Type B pancreatic cell (in vitro differentiated cells): Measurements from ENCODE around the gene ACOXL. TPM values are rescaled to one million over a fixed set of nuclear protein-coding genes. Genes with fewer than 3 reads are reported as not detected.
A peak's percentile ranks its signal among the peaks of the same experiment; 100 is the strongest.

ENCODE experiments used
- DNase-seq: peaks from one replicate; pipeline ENCODE4 v3.0.0; 2021; ENCODE audit warnings: mixed read lengths; ENCODE audit not compliant: unreplicated experiment; ENCODE audit errors: extremely low spot score
- H3K27ac Mint-ChIP-seq: 2 replicates; pipeline ENCODE4 v1.8.0; 2021; ENCODE audit warnings: mild to moderate bottlenecking, mixed read lengths
- H3K27me3 Mint-ChIP-seq: 2 replicates; pipeline ENCODE4 v1.8.0; 2021; ENCODE audit warnings: mixed read lengths
- H3K36me3 Mint-ChIP-seq: 2 replicates; pipeline ENCODE4 v1.8.0; 2021; ENCODE audit warnings: mixed read lengths
- H3K4me1 Mint-ChIP-seq: one replicate; pipeline ENCODE4 v1.8.0; 2021; ENCODE audit warnings: mixed read lengths; ENCODE audit not compliant: unreplicated experiment
- H3K4me3 Mint-ChIP-seq: 2 replicates; pipeline ENCODE4 v1.8.0; 2021; ENCODE audit warnings: mild to moderate bottlenecking, mixed read lengths
- H3K9me3 Mint-ChIP-seq: 2 replicates; pipeline ENCODE4 v1.8.0; 2021; ENCODE audit warnings: mixed read lengths
- CTCF ChIP-seq: fragments of 200-600 bp; sonication (generic); conservative IDR thresholded peaks from 2 replicates; pipeline ENCODE4 v1.5.0; 2021; ENCODE audit warnings: antibody characterized with exemption, mild to moderate bottlenecking
- total RNA-seq: library from RNA; stranded (reverse); gene quantifications from 2 replicates; pipeline ENCODE4 v1.2.1, GENCODE V29; 2021; ENCODE audit warnings: low replicate concordance

Gene ACOXL
- total RNA-seq, 1 donor from 2014 or later, result 1.4 TPM

DNA sequence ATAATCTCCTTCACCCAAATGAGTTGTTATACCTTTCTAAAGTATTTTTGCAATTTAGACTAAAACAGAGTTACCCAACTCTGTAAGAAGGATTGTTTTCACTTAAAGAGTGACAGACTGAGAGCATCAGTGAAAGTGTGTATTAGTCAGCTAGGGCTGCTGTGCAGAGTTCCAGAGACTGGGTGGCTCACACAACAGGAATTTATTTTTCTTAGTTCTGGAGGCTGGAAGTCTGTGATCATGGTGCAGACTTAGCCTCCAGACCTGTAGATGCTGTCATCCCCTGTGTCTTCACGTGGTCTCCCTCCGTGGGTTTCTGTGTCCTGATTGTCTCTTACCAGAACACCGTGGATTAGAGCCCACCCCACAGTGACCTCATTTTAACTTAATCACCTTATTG, 428.4 kb downstream of the ACOXL start:
- Mint-ChIP-seq H3K9me3 (no peaks in the 10 kb centered on the region), H3K27me3 (no peaks in the 10 kb centered on the region), H3K4me1 (peaks cover 45% of the 10 kb centered on the region), H3K36me3 (peaks cover 42% of the 10 kb centered on the region), H3K4me3 (no peak overlapping the region), H3K27ac (no peak overlapping the region)
- TF ChIP-seq CTCF, result no peak
- DNase-seq, result no peak

DNA sequence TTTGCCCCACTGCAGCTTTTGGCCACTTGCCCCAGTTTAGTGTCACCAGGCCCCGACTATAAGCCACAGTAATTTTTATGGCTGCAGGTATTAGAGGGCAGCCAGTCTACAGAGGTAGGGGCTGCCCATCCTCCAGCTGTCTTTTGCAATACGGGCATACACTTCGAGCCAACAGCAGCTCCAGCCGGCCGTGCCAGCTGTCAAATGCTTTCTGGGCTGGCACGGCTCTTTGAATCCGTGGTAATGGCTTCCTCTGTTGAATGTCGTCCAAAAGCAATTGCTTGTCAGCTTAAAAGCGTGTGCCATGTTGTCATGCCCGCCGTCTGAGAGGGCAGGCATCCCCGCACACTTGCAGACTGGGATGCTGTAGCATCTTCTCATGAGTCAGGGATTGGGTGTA, 429.6 kb downstream of the ACOXL start:
- Mint-ChIP-seq H3K27me3 (no peaks in the 10 kb centered on the region), H3K9me3 (no peaks in the 10 kb centered on the region), H3K4me3 (no peak overlapping the region), H3K4me1 (peaks cover 35% of the 10 kb centered on the region), H3K27ac (no peak overlapping the region), H3K36me3 (peaks cover 31% of the 10 kb centered on the region)
- TF ChIP-seq CTCF, result no peak
- no peak for DNase-seq

GRCh38 chr2:111162718-111163331, 430.5 kb downstream of the ACOXL start:
- H3K4me3 Mint-ChIP-seq, result peak overlapping the region; percentile 37

DNA sequence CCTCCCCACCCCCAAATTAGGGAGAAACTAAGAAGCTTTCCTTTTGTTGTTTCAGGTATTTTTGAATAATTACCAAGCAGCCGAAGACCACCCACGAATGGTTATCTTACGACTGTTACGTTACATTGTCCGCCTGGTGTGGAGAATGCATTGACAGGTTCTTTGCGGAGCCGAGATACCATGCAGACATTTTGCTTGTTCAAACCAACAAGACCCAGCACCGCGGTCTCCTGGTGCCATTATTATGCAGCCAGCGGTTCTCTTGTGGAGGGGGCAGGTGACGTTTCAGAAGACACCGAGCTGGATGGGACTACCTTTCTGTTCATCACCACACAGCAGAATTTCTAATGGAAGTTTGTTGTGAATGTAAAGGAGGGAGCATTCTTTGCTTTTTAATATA, 431.7 kb downstream of the ACOXL start:
- Mint-ChIP-seq H3K4me3 (no peak overlapping the region), H3K9me3 (no peaks in the 10 kb centered on the region), H3K4me1 (peaks cover 31% of the 10 kb centered on the region), H3K36me3 (peaks cover 26% of the 10 kb centered on the region), H3K27ac (no peak overlapping the region), H3K27me3 (no peaks in the 10 kb centered on the region)
- DNase-seq, result no peak
- no peak for TF ChIP-seq CTCF

More at GRCh38 chr2:111162718-111163331, 430.5 kb downstream of the ACOXL start:
- no peak overlapping the region for H3K27ac Mint-ChIP-seq
- TF ChIP-seq CTCF, result no peak
- no peaks in the 10 kb centered on the region for H3K9me3 Mint-ChIP-seq
- DNase-seq, result no peak
- peaks cover 30% of the 10 kb centered on the region for H3K36me3 Mint-ChIP-seq
- H3K27me3 Mint-ChIP-seq, result no peaks in the 10 kb centered on the region
- H3K4me1 Mint-ChIP-seq, result peaks cover 33% of the 10 kb centered on the region

DNA sequence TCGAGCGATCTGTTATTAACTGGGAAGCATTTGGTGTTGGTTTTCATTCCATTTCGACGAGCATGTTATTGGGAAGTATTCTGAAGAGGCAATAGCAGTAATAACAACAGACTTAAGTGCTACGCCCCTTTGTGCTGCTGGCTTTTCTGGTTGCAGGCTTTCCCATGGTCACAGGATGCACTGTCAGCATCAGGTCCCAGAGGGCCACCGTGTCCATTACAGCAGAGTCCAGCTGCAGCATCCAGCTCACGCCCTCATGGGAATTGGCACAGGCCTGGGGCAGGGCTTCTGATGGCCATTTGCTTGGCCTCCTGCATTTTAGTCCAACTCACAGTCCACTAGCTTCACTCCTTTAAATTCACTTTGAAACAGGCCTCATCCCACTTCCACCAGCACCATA, 432.7 kb downstream of the ACOXL start:
- Mint-ChIP-seq H3K27ac (no peak overlapping the region), H3K4me3 (no peak overlapping the region), H3K36me3 (peaks cover 23% of the 10 kb centered on the region), H3K4me1 (peaks cover 29% of the 10 kb centered on the region), H3K27me3 (no peaks in the 10 kb centered on the region), H3K9me3 (no peaks in the 10 kb centered on the region)
- DNase-seq, result no peak
- no peak for TF ChIP-seq CTCF

- DNase-seq, result no peak
- Mint-ChIP-seq H3K27me3 (no peaks in the 10 kb centered on the region), H3K36me3 (peaks cover 18% of the 10 kb centered on the region), H3K4me3 (no peak overlapping the region), H3K27ac (no peak overlapping the region), H3K9me3 (no peaks in the 10 kb centered on the region), H3K4me1 (peaks cover 22% of the 10 kb centered on the region)
- TF ChIP-seq CTCF, result no peak
Measured at GRCh38 chr2:111166115-111166514, 433.7 kb downstream of the ACOXL start.
